ENCODE data around the gene RPAIN. TPM values are rescaled to one million over a fixed set of nuclear protein-coding genes. Genes with fewer than 3 reads are reported as not detected.

Gene RPAIN
- 54.7 and 58.5 TPM in 2 replicates for total RNA-seq (2016; rRNA removed; fragmentation: Illumina TruSeq; extraction: Trizol)
- 16.2 and 18.9 TPM in 2 replicates for total RNA-seq (2016; cell fraction: cytosol; rRNA removed; fragmentation: Illumina TruSeq; extraction: Trizol; ENCODE audit: low read depth)
- 54.9 and 62.0 TPM in 2 replicates for total RNA-seq (2016; cell fraction: insoluble cytoplasmic fraction; rRNA removed; fragmentation: Illumina TruSeq; extraction: Trizol)
- total RNA-seq (2016; cell fraction: membrane; rRNA removed; fragmentation: Illumina TruSeq; extraction: Trizol), result 22.7 and 27.6 TPM in 2 replicates
- total RNA-seq (2016; cell fraction: nucleus; rRNA removed; fragmentation: Illumina TruSeq; extraction: Trizol), result 50.9 and 60.8 TPM in 2 replicates
- polyA plus RNA-seq (2011; rRNA removed), result 36.3 and 42.1 TPM in 2 replicates
- polyA plus RNA-seq (2011; cell fraction: cytosol; rRNA removed), result 26.3 and 28.2 TPM in 2 replicates
- polyA plus RNA-seq (2011; cell fraction: nucleus; rRNA removed), result 40.9 and 53.2 TPM in 2 replicates
- 28.1 and 30.8 TPM in 2 replicates for polyA plus RNA-seq (2012)
- polyA plus RNA-seq (2016; cell fraction: cytosol; fragmentation: Illumina TruSeq; extraction: Trizol; ENCODE audit: low read depth), result 10.1 TPM in 2 replicates
- polyA plus RNA-seq (2016; cell fraction: insoluble cytoplasmic fraction; fragmentation: Illumina TruSeq; extraction: Trizol; ENCODE audit: low read depth), result 44.0 and 48.5 TPM in 2 replicates
- polyA plus RNA-seq (2016; cell fraction: membrane; fragmentation: Illumina TruSeq; extraction: Trizol; ENCODE audit: low read depth), result 14.2 and 15.2 TPM in 2 replicates
- polyA plus RNA-seq (2016; cell fraction: nucleus; fragmentation: Illumina TruSeq; extraction: Trizol; ENCODE audit: insufficient read depth, low read depth), result 80.1 and 81.6 TPM in 2 replicates
- polyA minus RNA-seq (2011; rRNA and poly(A)+ RNA removed; ENCODE audit: low replicate concordance), result 19.9 and 28.3 TPM in 2 replicates
- polyA minus RNA-seq (2011; cell fraction: cytosol; rRNA and poly(A)+ RNA removed), result 7.7 and 10.6 TPM in 2 replicates
- polyA minus RNA-seq (2011; cell fraction: nucleus; rRNA and poly(A)+ RNA removed), result 50.2 and 57.8 TPM in 2 replicates
- percentile 88 among the genes with signal in this experiment for Bru-seq, nascent RNA
- percentile 85 among the genes with signal in this experiment for BruChase-seq, experiment 1, labeled RNA remaining after a 6-hour chase
- percentile 92 among the genes with signal in this experiment for BruChase-seq, experiment 2, labeled RNA remaining after a 2-hour chase
- long read RNA-seq, experiment 1, transcript RPAIN-203 (7 exons, 1,535 nt), result major isoform, 29 of 74 reads
- long read RNA-seq, experiment 1, transcript RPAIN-205 (4 exons, 1,057 nt), result minor isoform, 21 of 74 reads
- long read RNA-seq, experiment 1, transcript RPAIN-213 (5 exons, 1,282 nt), result minor isoform, 6 of 74 reads
- long read RNA-seq, experiment 1, transcript RPAIN-201 (5 exons, 815 nt), result minor isoform, 5 of 74 reads
- long read RNA-seq, experiment 1, partial matches to known transcripts, result 0 of 74 reads
- long read RNA-seq, experiment 1, other reads (novel, unspliced or antisense), result 5 of 74 reads
- long read RNA-seq, experiment 2, transcript RPAIN-205 (4 exons, 1,057 nt), result minor isoform, 11 of 79 reads
- long read RNA-seq, experiment 2, transcript RPAIN-203 (7 exons, 1,535 nt), result major isoform, 33 of 79 reads
- long read RNA-seq, experiment 2, transcript RPAIN-209 (6 exons, 1,423 nt), result minor isoform, 10 of 79 reads
- long read RNA-seq, experiment 2, partial matches to known transcripts, result 8 of 79 reads
- long read RNA-seq, experiment 2, other reads (novel, unspliced or antisense), result 7 of 79 reads

- in situ Hi-C loops (cut with HindIII; ENCODE audit: extremely low pct_ligation_motif_present, low pct_unique_long_range_greater_than_20kb), result no loop called here
- intact Hi-C loops (cut with micrococcal nuclease; ENCODE audit: unreplicated experiment), result loop anchor here (1.0 kb wide), 1 partner anchor 171 kb away; no protein-coding TSS in a partner anchor
- ChIA-PET CTCF (ENCODE audit: low intra/inter-chr PET ratio, low total read pairs) (interaction anchor here (0.6 kb wide), 1 partner anchor 18 kb away, joined by 3 read pairs; the partner anchor contains the start of gene C1QBP), POLR2A (interaction anchor here (0.8 to 2.0 kb wide), 11 partner anchors 11 to 138 kb away, joined by 3 to 47 read pairs (median 7); partner anchors contain the start of genes C1QBP, DERL2, MIS12 and RABEP1)
- Histone ChIP-seq H3K9ac (ENCODE audit: insufficient read depth, low read depth, low read length) (peak within 1 kb of the TSS; percentile 92), H3K27me3 (ENCODE audit: control insufficient read depth in 1 of 2, insufficient read depth in 2 of 2, low read length in 2 of 2) (no peaks in the 10 kb centered on the region; a peak in 1 of 5 replicates), H3K79me2 (ENCODE audit: insufficient read depth, low read length) (peaks cover 68% of the 10 kb centered on the region), H3K4me1 (ENCODE audit: insufficient read depth, low read length) (peaks cover 48% of the 10 kb centered on the region), H4K20me1 (ENCODE audit: insufficient read depth, low read length) (no peaks in the 10 kb centered on the region; the same call in 1 of the 2 replicates), H3K27ac (ENCODE audit: extremely low read length, insufficient read depth, low read length) (peak within 1 kb of the TSS; percentile 85), H3K4me3 (replicated peaks in 1 of 3; ENCODE audit: insufficient read depth in 1 of 3, low read depth in 2 of 3, low read length in 3 of 3) (peak within 1 kb of the TSS; percentile 87 to 99 (median 91)), H2AFZ (ENCODE audit: low read length) (peak within 1 kb of the TSS; percentile 98), H3K4me2 (ENCODE audit: low read depth, low read length) (peak within 1 kb of the TSS; percentile 92), H3K36me3 (replicated peaks in 1 of 2; ENCODE audit: control insufficient read depth in 1 of 2, insufficient read depth in 2 of 2, low read length in 2 of 2) (peaks cover 17 to 42% of the 10 kb centered on the region in 2 experiments), H3K9me3 (ENCODE audit: low read length) (no peaks in the 10 kb centered on the region)
- peak; percentile 85 for DNase-seq (ENCODE audit: low spot score)
- FAIRE-seq, result peak; percentile 4
- ATAC-seq, result peak; percentile 89
- BruUV-seq (replicated peaks), result no TSS peak
- WGBS (ENCODE audit: low lambda C conversion rate), result 0% methylated on average over 12 of the region's 41 CpGs
- no peak for TF ChIP-seq ZNF577 (CRISPR knock-in tag; IDR thresholded peaks at IDR 0.05; ENCODE audit: borderline replicate concordance, low read depth)
- TF ChIP-seq FOXJ3 (CRISPR knock-in tag; IDR thresholded peaks at IDR 0.05; ENCODE audit: borderline replicate concordance), result no peak; the same call in 1 of the 2 replicates
- TF ChIP-seq ZNF232 (CRISPR knock-in tag; IDR thresholded peaks at IDR 0.05; ENCODE audit: borderline replicate concordance), result no peak
- peak; percentile 82 for TF ChIP-seq TBX2 (CRISPR knock-in tag; IDR thresholded peaks at IDR 0.05; ENCODE audit: borderline replicate concordance)
- no peak for TF ChIP-seq CENPX (CRISPR knock-in tag; IDR thresholded peaks at IDR 0.05)
- 0 out of 2 replicates have a peak, but pooled peaks have one; percentile 63 for TF ChIP-seq ZNF317 (CRISPR knock-in tag; IDR thresholded peaks at IDR 0.05)
- TF ChIP-seq ARID4A (CRISPR knock-in tag; IDR thresholded peaks at IDR 0.05; ENCODE audit: borderline replicate concordance), result peak; percentile 96
- TF ChIP-seq ZNF557 (CRISPR knock-in tag; IDR thresholded peaks at IDR 0.05), result no peak; the same call in 1 of the 2 replicates
- TF ChIP-seq PCBP1 (IDR thresholded peaks at IDR 0.05; ENCODE audit: borderline replicate concordance, low read depth, low read length), result 0 out of 2 replicates have a peak, but pooled peaks have one; percentile 57
- no peak for TF ChIP-seq SALL2 (CRISPR knock-in tag; IDR thresholded peaks at IDR 0.05)
- TF ChIP-seq SOX5 (CRISPR knock-in tag; IDR thresholded peaks at IDR 0.05; ENCODE audit: borderline replicate concordance), result no peak
- TF ChIP-seq TBX3 (IDR thresholded peaks at IDR 0.05; ENCODE audit: borderline replicate concordance), result peak; percentile 76; the same call in 1 of the 2 replicates
Observed at GRCh38 chr17:5419959-5420653, at the start of gene RPAIN. Gene RPAIN (plus strand): TSS chr17:5420182. CDS start chr17:5420211, 29 bp downstream.
